CD8-positive, alpha-beta memory T cell (primary cell): Measurements from ENCODE around the gene ERO1B. TPM values are rescaled to one million over a fixed set of nuclear protein-coding genes. Genes with fewer than 3 reads are reported as not detected.

ENCODE experiments used
- CTCF ChIA-PET: fragments of 350-600 bp; sonication (Branson Sonifier 250); formaldehyde crosslinking; loops from one replicate; lab custom pipeline; 2021; ENCODE audit warnings: antibody characterized with exemption; lab: Charles Lee
- POLR2A ChIA-PET: fragments of 350-600 bp; sonication (Branson Sonifier 250); formaldehyde crosslinking; loops from one replicate; lab custom pipeline; 2021; ENCODE audit warnings: antibody characterized with exemption; lab: Charles Lee
- DNase-seq, 5 donors: peaks; one replicate each; pipeline versions ENCODE4 v3.0.0 to v3.0.0-alpha.2; 2020 to 2022; ENCODE audit warnings: mixed read lengths in 1 of 5
- H3K27ac ChIP-seq: one replicate; pipeline ENCODE4 v1.7.0; 2013; ENCODE audit warnings: low read depth, mild to moderate bottlenecking, low read length, moderate library complexity
- H3K27me3 ChIP-seq: 2 replicates; pipeline ENCODE4 v1.7.0; 2013; ENCODE audit warnings: low read length, mild to moderate bottlenecking; ENCODE audit not compliant: insufficient read depth, poor library complexity, severe bottlenecking
- H3K36me3 ChIP-seq: 2 replicates; pipeline ENCODE4 v1.7.0; 2013; ENCODE audit warnings: mild to moderate bottlenecking, low read length, moderate library complexity; ENCODE audit not compliant: insufficient read depth
- H3K4me1 ChIP-seq: 2 replicates; pipeline ENCODE4 v1.7.0; 2013; ENCODE audit warnings: mild to moderate bottlenecking, low read length, moderate library complexity; ENCODE audit not compliant: insufficient read depth
- H3K4me3 ChIP-seq: 2 replicates; pipeline ENCODE4 v1.7.0; 2013; ENCODE audit warnings: mild to moderate bottlenecking, low read length
- H3K9me3 ChIP-seq: 2 replicates; pipeline ENCODE4 v1.7.0; 2013; ENCODE audit warnings: mild to moderate bottlenecking, low read length
- H3K27ac Mint-ChIP-seq, 8 donors: one replicate each; pipeline ENCODE4 v1.8.0; 2020 to 2021; ENCODE audit warnings: mixed read lengths in 8 of 8, mild to moderate bottlenecking in 6 of 8, inconsistent platforms in 3 of 8, moderate library complexity in 3 of 8
- H3K27me3 Mint-ChIP-seq, 2 donors: one replicate each; pipeline ENCODE4 v1.8.0; 2020 to 2021; ENCODE audit warnings: mixed read lengths in 2 of 2, mild to moderate bottlenecking in 1 of 2, moderate library complexity in 1 of 2
- H3K36me3 Mint-ChIP-seq, 3 donors: one replicate each; pipeline ENCODE4 v1.8.0; 2020 to 2021; ENCODE audit warnings: mixed read lengths in 3 of 3, inconsistent platforms in 1 of 3, mild to moderate bottlenecking in 1 of 3
- H3K4me1 Mint-ChIP-seq, 3 donors: one replicate each; pipeline ENCODE4 v1.8.0; 2020 to 2021; ENCODE audit warnings: mixed read lengths in 3 of 3, inconsistent platforms in 1 of 3, mild to moderate bottlenecking in 1 of 3
- H3K4me3 Mint-ChIP-seq, 7 donors: one replicate each; pipeline ENCODE4 v1.8.0; 2020 to 2021; ENCODE audit warnings: mixed read lengths in 7 of 7, mild to moderate bottlenecking in 6 of 7, moderate library complexity in 4 of 7, inconsistent platforms in 2 of 7
- H3K9me3 Mint-ChIP-seq, 5 donors: one replicate each; pipeline ENCODE4 v1.8.0; 2020 to 2022; ENCODE audit warnings: mixed read lengths in 5 of 5, mild to moderate bottlenecking in 3 of 5, moderate library complexity in 2 of 5, inconsistent platforms in 1 of 5
- polyA plus RNA-seq: library from polyadenylated mRNA; unstranded; fragments of 300-500 nt; fragmentation: Illumina TruSeq; gene quantifications from one replicate; pipeline ENCODE4 v1.2.3, GENCODE V29; 2021
- total RNA-seq, 2 experiments: library from RNA; stranded (reverse); gene quantifications; one replicate each; pipeline ENCODE4 v1.2.3, GENCODE V29; 2021

Gene ERO1B
- total and polyA plus RNA-seq, 3 experiments from 2014 or later: 2.9 to 4.8 (median 3.6) TPM

- Mint-ChIP-seq H3K4me1 (no peaks in the 10 kb centered on the region), H3K9me3 (no peaks in the 10 kb centered on the region), H3K27me3 (no peaks in the 10 kb centered on the region), H3K27ac (peak overlapping the region in 4 of 8 donors; percentile 20 to 56 (median 32)), H3K36me3 (peaks cover 8 to 44% (median 10%) of the 10 kb centered on the region in 3 donors), H3K4me3 (no peak overlapping the region)
- Histone ChIP-seq H3K27me3 (no peaks in the 10 kb centered on the region), H3K36me3 (peaks cover 4% of the 10 kb centered on the region), H3K9me3 (no peaks in the 10 kb centered on the region), H3K4me1 (no peaks in the 10 kb centered on the region), H3K4me3 (no peak overlapping the region), H3K27ac (no peak overlapping the region)
- CTCF ChIA-PET: no interaction called here
- no peak for DNase-seq
- POLR2A ChIA-PET: no interaction called here
These were observed 105.1 kb downstream of the ERO1B start for GRCh38 chr1:236176337-236177336.

GRCh38 chr1:236175642-236176336, 106.0 kb downstream of the ERO1B start:
- DNase-seq: no peak
- POLR2A ChIA-PET: no interaction called here
- Histone ChIP-seq H3K9me3 (no peaks in the 10 kb centered on the region), H3K27me3 (no peaks in the 10 kb centered on the region), H3K27ac (no peak overlapping the region), H3K36me3 (no peaks in the 10 kb centered on the region), H3K4me1 (no peaks in the 10 kb centered on the region), H3K4me3 (no peak overlapping the region)
- no peaks in the 10 kb centered on the region for H3K27me3 Mint-ChIP-seq
- H3K9me3 Mint-ChIP-seq: no peaks in the 10 kb centered on the region
- H3K36me3 Mint-ChIP-seq: peaks cover 3 to 41% (median 10%) of the 10 kb centered on the region in 3 donors
- peak overlapping the region in 1 of 8 donors; percentile 18 for H3K27ac Mint-ChIP-seq
- CTCF ChIA-PET: no interaction called here
- no peaks in the 10 kb centered on the region for H3K4me1 Mint-ChIP-seq
- H3K4me3 Mint-ChIP-seq: no peak overlapping the region

DNA sequence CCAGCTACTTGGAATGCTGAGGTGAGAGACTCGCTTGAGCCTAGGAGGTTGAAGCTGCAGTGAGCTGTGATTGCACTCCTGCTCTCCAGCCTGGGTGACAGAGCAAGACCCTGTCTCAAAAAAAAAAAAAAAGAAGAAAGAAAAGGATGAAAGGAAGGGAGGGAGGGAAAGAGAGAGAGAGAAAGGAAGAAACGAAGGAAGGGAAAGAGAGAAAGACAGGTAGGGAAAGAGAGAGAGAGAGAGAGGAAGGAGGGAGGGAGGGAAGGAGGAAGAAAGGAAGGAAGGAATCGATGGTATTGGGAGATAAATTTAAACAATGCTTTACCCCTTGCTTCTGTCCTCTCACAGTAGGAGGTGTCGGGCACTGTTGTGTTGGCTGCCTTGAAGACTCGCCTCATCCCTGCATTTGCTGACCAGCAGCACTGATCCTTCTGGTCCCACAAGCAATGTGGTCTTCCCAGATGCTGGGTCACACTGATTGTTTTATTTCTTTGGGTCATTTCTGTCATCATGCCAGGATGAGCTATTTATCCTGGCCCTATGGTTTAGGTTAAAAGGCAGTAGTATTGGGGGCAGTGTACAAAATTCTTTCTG, 108.5 kb downstream of the ERO1B start:
- CTCF ChIA-PET: no interaction called here

GRCh38 chr1:236172041-236172579, 109.6 kb downstream of the ERO1B start:
- DNase-seq: no peak
- Histone ChIP-seq H3K27ac (no peak overlapping the region), H3K4me1 (no peaks in the 10 kb centered on the region), H3K27me3 (no peaks in the 10 kb centered on the region), H3K4me3 (no peak overlapping the region), H3K36me3 (no peaks in the 10 kb centered on the region), H3K9me3 (no peaks in the 10 kb centered on the region)
- H3K4me1 Mint-ChIP-seq: peaks cover 0 to 3% (median 2%) of the 10 kb centered on the region in 3 donors
- peaks cover 4 to 32% (median 10%) of the 10 kb centered on the region in 3 donors for H3K36me3 Mint-ChIP-seq
- CTCF ChIA-PET: no interaction called here
- no peaks in the 10 kb centered on the region for H3K27me3 Mint-ChIP-seq
- peak overlapping the region in 1 of 8 donors; percentile 2 for H3K27ac Mint-ChIP-seq
- POLR2A ChIA-PET: no interaction called here
- H3K9me3 Mint-ChIP-seq: no peaks in the 10 kb centered on the region
- H3K4me3 Mint-ChIP-seq: no peak overlapping the region

More for the DNA sequence above, 108.5 kb downstream of the ERO1B start:
- H3K36me3 ChIP-seq: no peaks in the 10 kb centered on the region
- POLR2A ChIA-PET: no interaction called here
- peaks cover 0 to 3% (median 0%) of the 10 kb centered on the region in 3 donors for H3K4me1 Mint-ChIP-seq
- H3K27me3 Mint-ChIP-seq: no peaks in the 10 kb centered on the region
- H3K27ac Mint-ChIP-seq: peak overlapping the region in 1 of 8 donors; percentile 26
- H3K9me3 ChIP-seq: no peaks in the 10 kb centered on the region
- no peak overlapping the region for H3K4me3 Mint-ChIP-seq
- H3K36me3 Mint-ChIP-seq: peaks cover 4 to 34% (median 10%) of the 10 kb centered on the region in 3 donors
- H3K27ac ChIP-seq: no peak overlapping the region
- no peak overlapping the region for H3K4me3 ChIP-seq
- no peaks in the 10 kb centered on the region for H3K4me1 ChIP-seq
- DNase-seq: no peak
- no peaks in the 10 kb centered on the region for H3K27me3 ChIP-seq
- no peaks in the 10 kb centered on the region for H3K9me3 Mint-ChIP-seq

GRCh38 chr1:236168716-236169429, 112.9 kb downstream of the ERO1B start:
- Histone ChIP-seq H3K4me3 (no peak overlapping the region), H3K36me3 (no peaks in the 10 kb centered on the region), H3K9me3 (no peaks in the 10 kb centered on the region), H3K4me1 (no peaks in the 10 kb centered on the region), H3K27me3 (no peaks in the 10 kb centered on the region), H3K27ac (no peak overlapping the region)
- H3K27ac Mint-ChIP-seq: no peak overlapping the region
- H3K9me3 Mint-ChIP-seq: peaks cover 0 to 3% (median 0%) of the 10 kb centered on the region in 5 donors
- peaks cover 10 to 15% (median 12%) of the 10 kb centered on the region in 3 donors for H3K4me1 Mint-ChIP-seq
- POLR2A ChIA-PET: no interaction called here
- DNase-seq: no peak
- peaks cover 8 to 22% (median 13%) of the 10 kb centered on the region in 3 donors for H3K36me3 Mint-ChIP-seq
- H3K4me3 Mint-ChIP-seq: no peak overlapping the region
- CTCF ChIA-PET: interaction anchor here (0.8 kb wide), 1 partner anchor 8 kb away, joined by 3 read pairs; no protein-coding TSS in a partner anchor
- H3K27me3 Mint-ChIP-seq: no peaks in the 10 kb centered on the region

DNA sequence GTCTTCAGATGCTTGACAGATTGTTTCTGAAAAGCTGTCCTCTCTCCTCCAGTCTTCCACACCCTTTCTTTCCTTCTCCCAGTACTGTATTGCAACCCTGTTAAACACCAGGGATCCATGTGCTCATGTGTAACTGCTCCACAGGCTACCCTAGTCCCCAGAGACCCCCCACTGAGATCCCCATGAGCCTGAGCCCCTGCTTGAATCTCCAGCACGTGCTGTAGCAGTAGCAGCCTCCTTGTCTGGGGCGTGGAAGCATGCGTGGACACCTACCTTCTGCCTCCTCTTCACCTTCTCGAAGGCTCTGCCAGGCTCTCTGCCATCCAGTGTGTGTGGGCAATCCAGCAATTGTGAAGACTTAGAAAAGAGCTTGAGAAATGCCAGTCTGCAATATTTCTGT, 114.2 kb downstream of the ERO1B start:
- Mint-ChIP-seq H3K4me1 (peaks cover 17 to 25% (median 20%) of the 10 kb centered on the region in 3 donors), H3K27ac (no peak overlapping the region), H3K9me3 (peaks cover 0 to 10% (median 3%) of the 10 kb centered on the region in 5 donors), H3K36me3 (peaks cover 14 to 28% (median 16%) of the 10 kb centered on the region in 3 donors), H3K27me3 (no peaks in the 10 kb centered on the region), H3K4me3 (no peak overlapping the region)
- DNase-seq: no peak
- H3K27me3 ChIP-seq: no peaks in the 10 kb centered on the region
- no peaks in the 10 kb centered on the region for H3K4me1 ChIP-seq
- ChIA-PET CTCF (no interaction called here), POLR2A (no interaction called here)
- H3K36me3 ChIP-seq: no peaks in the 10 kb centered on the region
- H3K4me3 ChIP-seq: no peak overlapping the region
- H3K27ac ChIP-seq: no peak overlapping the region
- H3K9me3 ChIP-seq: no peaks in the 10 kb centered on the region

- no peaks in the 10 kb centered on the region for H3K27me3 Mint-ChIP-seq
- peaks cover 17 to 25% (median 21%) of the 10 kb centered on the region in 3 donors for H3K4me1 Mint-ChIP-seq
- H3K27me3 ChIP-seq: no peaks in the 10 kb centered on the region
- CTCF ChIA-PET: no interaction called here
- H3K4me1 ChIP-seq: no peaks in the 10 kb centered on the region
- H3K4me3 ChIP-seq: no peak overlapping the region
- peaks cover 0 to 12% (median 3%) of the 10 kb centered on the region in 5 donors for H3K9me3 Mint-ChIP-seq
- H3K36me3 Mint-ChIP-seq: peaks cover 14 to 26% (median 16%) of the 10 kb centered on the region in 3 donors
- no peak overlapping the region for H3K4me3 Mint-ChIP-seq
- no peak overlapping the region for H3K27ac ChIP-seq
- no peaks in the 10 kb centered on the region for H3K36me3 ChIP-seq
- H3K9me3 ChIP-seq: no peaks in the 10 kb centered on the region
- POLR2A ChIA-PET: no interaction called here
- DNase-seq: no peak
- H3K27ac Mint-ChIP-seq: peak overlapping the region in 1 of 8 donors; percentile 43
These were observed 114.6 kb downstream of the ERO1B start for GRCh38 chr1:236167154-236167553.
